Left renal cortex interstitium (tissue), 4 donors: ENCODE results near the gene MME. TPM values are rescaled to one million over a fixed set of nuclear protein-coding genes. Genes with fewer than 3 reads are reported as not detected.
A peak's percentile ranks its signal among the peaks of the same experiment; 100 is the strongest.

Experiments
- DNase-seq, 4 donors: peaks; one replicate each; pipeline ENCODE4 v3.0.0-alpha.2; 2013; ENCODE audit warnings: low read depth in 4 of 4, low spot score in 2 of 4, missing footprints in 1 of 4
- polyA plus RNA-seq, 4 donors: library from polyadenylated mRNA; unstranded; fragments of 120-200 nt; gene quantifications; one replicate each; pipeline ENCODE4 v1.2.1, GENCODE V29; 2013; ENCODE audit not compliant: insufficient read length in 4 of 4

Gene MME
- polyA plus RNA-seq: 100 to 1,000 TPM; 374 to 466 (median 405) TPM

GRCh38 chr3:155079746-155080487 is at the start of gene MME:
Gene MME, plus strand, starts transcription at chr3:155080319. Its CDS starts 3,849 bp downstream, at chr3:155084168.
- DNase-seq: peak in 1 of 4 donors; percentile 40

DNA sequence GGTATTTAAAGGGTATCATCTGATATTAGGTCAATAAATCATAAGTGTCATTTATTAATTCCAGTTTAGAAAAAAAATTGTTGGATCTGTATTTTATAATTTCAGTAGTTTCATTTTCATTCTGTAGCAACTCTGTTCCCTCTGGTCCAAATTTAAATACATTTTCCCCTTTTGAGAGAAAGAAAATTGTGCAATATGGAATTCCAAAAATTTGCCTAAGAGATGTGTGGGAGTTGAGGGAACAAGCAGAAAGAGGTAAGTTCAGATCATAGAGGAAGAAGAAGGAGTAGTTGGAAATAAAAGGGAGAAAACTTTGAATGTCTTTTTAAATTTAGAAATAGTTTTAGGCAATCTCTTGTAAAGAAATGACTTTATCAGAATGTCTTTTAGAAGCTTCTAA is 48.9 kb upstream of the MME start:
- no peak for DNase-seq

- no peak for DNase-seq
Observed at GRCh38 chr3:155032918-155033317, 47.2 kb upstream of the MME start.

DNA sequence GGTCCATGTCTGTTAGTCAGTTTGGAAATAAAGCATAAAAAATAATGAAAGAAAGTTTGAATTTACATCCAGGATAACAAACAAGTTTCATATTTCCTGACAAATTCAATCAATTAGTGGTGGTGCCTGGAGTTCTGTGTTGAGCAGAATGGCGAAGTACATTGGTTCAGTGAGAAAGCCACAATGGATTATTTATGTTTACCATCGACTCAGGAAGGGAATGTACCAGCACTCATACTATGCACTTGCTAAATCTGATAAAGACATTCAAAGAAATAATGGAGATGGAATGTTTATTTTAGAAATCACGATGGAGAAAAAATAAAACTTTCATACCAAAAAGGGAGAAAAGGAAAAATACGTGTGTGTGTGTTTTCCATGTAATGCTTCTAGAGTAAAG is 45.3 kb upstream of the MME start:
- no peak for DNase-seq

GRCh38 chr3:155035553-155035952 is 44.6 kb upstream of the MME start:
- no peak for DNase-seq

- no peak for DNase-seq
Observed at GRCh38 chr3:155037508-155038202, 42.5 kb upstream of the MME start.

GRCh38 chr3:155038203-155038554 is 41.9 kb upstream of the MME start:
- DNase-seq: no peak

DNA sequence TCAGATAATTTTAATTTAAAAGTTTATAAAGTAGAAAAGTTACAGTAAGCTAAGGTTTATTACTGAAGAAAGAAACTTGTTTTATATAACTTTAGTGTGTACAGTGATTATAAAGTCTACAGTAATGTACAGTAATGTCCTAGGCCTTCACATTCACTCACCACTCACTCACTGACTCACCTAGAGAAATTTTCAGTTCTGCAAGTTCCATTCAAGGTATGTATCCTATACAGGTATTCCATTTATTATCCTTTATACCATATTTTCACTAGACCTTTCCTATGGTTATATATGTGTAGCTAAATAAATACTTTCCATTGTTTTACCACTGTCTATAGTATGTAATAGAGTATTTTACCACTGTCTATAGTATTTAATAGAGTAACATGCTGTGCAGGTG is 33.2 kb upstream of the MME start:
- no peak for DNase-seq

GRCh38 chr3:155047672-155048071 is 32.4 kb upstream of the MME start:
- DNase-seq: no peak

DNA sequence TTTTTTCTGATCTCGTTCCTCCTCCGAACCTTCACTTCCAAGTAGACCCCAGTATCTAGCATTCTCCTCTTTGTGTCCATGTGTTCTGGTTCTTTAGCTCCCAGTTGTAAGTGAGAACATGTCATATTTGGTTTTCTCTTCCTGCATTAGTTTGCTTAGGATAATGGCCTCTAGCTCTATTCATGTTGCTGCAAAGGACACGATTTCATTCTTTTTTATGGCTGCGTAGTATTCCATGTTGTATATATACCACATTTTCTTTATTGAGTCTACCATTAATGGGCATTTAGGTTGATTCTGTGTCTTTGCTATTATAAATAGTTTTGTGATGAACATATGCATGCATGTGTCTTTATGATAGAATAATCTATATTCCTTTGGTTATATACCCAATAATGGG is 30.2 kb upstream of the MME start:
- no peak for DNase-seq

GRCh38 chr3:155052470-155052869 is 27.6 kb upstream of the MME start:
- DNase-seq: no peak

- DNase-seq: no peak
Observed at GRCh38 chr3:155053756-155054155, 26.4 kb upstream of the MME start.

DNA sequence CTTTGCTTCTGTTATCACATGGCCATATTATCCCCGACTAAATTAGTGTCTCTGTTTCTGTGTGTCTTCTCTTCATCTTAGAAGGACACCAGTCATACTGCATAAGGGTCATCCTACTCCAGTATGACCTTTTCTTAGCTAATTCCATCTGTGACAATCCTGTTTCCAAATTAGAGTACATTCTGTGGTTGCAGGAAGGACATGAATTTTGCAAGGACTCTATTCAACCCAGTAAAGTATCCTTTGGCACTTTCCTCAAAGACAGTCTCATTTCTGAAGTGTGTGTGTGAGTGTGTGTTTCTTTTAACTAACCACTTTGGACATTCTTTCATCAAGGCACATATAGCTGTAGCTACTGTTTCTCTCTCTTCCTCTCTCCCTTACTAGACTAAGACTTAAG is 15.2 kb upstream of the MME start:
- no peak for DNase-seq

DNA sequence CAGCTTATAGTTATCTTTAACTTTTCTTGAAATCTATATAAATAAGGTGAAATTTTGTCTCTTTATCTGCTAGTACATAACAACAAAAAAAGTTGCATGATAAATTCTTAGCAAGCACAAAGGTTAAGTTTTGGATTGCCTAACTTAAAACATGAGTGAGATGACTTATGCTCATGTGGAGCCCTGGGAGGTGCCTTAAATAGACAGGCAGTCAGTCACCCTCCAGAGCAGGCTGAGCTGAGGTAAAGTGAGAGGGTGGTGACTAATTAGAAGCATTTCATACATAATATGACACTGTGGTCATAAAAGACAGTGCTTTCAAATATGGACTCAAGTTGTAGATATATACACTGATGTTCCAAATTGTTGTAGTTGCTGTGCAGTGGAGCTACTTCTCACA is 14.6 kb upstream of the MME start:
- no peak for DNase-seq

DNA sequence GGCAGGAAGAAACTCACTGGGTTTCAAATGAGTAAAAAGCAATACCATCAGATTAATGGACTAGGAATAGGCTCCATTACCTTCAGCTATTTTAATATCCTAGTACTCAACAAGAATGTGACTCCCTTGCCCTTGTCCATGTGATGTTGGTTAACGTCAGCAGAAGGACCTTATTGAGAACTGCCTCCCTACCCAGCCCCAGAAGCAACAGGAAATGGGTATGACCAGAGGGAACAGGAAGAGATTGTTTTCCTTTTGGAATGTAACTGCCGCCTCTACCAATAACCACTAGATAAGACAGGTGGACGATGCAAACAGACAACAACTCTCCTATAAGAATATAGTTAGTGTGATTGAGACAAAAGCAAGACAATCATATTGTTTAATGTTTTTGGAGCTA is 10.4 kb upstream of the MME start:
- DNase-seq: no peak

DNA sequence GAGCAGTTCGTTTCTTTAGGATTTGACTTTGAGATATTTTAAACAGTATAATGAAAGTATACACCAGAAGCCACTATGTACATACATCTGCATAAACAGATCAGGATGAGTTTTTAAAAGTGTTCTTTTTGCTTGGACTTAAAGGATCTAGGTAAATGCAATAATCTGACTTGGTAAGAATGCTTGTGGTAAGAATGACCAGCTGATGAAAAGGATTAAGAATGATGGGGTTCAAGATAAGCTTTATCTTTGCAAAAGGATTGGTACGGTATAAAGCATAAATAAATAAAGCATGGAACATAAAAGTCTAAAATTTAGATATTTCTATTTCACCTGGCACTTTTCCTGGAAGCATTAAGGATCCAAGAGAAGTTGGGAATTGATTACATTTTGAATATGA is 9.8 kb upstream of the MME start:
- DNase-seq: no peak

- DNase-seq: no peak
Observed at GRCh38 chr3:155070932-155071387, 9.2 kb upstream of the MME start.

GRCh38 chr3:155075200-155075599 is 4.9 kb upstream of the MME start:
- DNase-seq: no peak

DNA sequence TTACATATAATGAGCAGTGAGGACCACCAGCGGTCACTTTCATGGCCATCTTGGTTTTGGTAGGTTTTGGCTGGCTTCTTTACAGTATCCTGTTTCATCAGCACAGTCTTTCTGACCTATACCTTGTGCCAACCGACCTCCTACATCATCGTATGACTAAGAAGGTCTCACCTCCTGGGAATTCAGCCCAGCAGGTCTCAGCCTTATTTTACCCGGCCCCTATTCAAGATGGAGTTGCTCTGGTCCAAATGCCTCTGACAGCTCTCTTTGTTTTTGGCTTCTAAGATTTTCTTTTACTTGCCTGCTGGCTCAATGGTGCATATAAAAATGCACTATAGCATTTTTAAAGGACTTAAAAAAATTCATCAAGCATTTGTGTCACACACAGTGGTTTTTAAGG is 3.2 kb upstream of the MME start:
- DNase-seq: no peak

DNA sequence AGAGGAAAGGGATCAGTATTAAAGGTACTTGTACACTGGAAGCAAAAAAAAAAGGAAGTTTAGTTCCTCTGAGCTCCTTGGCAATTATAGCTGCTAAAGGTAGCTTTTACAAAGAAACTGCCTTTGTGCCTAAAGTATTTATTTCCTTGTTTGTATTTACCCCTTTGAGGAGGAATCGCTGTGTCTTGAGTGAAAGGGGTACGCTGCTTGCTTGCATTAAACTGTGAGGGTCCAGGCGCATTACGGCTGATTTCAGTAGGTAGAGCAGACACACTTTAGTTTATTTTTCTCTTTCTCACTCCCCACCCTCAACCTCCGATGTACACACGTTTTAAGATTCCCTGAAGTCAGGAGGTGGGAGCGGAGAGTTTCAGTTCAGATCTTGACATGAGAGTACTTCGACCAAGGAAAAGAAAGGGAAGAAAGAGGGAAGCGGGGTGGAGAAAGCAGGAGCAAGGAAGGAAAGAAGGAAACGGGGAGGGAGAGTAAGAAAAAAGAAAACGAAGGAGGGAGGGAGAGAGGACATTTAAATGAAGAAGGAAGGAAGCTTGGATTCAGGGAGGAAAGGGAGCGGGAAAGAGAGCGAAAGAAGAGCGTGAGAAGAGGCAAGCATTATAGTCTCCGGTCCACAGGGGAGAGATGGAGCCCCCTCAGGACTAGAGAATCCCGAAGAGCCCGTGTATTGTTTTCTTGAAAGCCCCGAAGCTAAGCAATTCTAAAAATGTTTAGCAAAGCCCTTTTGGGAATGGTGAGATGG is 1.2 kb upstream of the MME start:
- DNase-seq: peak in 1 of 4 donors; percentile 19

DNA sequence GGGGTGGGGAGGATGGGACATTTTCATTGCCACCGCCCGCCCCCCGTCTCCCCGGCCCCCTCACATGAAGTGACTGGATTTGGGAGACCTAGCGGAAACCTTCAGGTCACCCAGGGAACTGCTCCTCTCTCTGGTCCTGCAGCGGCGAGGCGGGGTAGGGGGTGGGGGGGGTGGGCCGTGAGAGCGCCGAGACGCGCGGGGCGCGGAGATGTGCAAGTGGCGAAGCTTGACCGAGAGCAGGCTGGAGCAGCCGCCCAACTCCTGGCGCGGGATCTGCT is 712 bp upstream of the MME start:
- DNase-seq: peak in 1 of 4 donors; percentile 11

DNA sequence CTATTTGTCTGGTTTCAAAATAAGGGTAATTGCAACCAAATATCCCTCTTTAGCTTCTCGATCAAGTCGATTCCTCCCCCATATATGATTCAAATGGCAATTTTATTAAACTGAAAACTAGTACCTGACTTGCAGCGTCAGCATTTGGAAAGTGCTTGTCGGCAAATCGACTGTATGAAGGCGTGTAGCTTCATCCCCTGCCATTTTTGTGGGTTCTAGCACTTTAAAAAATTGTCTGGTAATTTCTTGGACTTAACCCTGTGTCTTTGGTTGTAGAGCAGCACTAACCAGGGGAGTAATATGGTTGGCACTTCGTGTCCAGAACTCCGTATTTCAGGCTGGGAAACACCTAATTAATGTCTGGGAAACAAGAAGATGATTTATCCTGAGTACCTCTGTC is 573 bp downstream of the MME start:
- DNase-seq: no peak
